Omental fat pad (tissue), 4 donors: ENCODE data around the gene TMEFF2. TPM values are rescaled to one million over a fixed set of nuclear protein-coding genes. Genes with fewer than 3 reads are reported as not detected.

ENCODE experiments used
- ATAC-seq: fragments of 150-250 bp; one replicate; pipeline ENCODE4 v1.9.1; 2016; ENCODE audit warnings: mild to moderate bottlenecking, moderate library complexity; ENCODE audit not compliant: low FRiP score
- DNase-seq: peaks from one replicate; pipeline ENCODE4 v3.0.0-alpha.2; 2019; ENCODE audit warnings: low spot score
- total RNA-seq, 4 donors: library from RNA; depleted of rRNA; stranded (reverse); fragments of >200 nt; gene quantifications; one replicate each; pipeline ENCODE4 v1.1.0, GENCODE V29; 2016
- TF ChIP-seq, protein P1 (sequence below), 3 donors: fragments of 450-650 bp; IDR thresholded peaks; one replicate each; pipeline ENCODE4 v1.5.1; 2016 to 2017; ENCODE audit warnings: antibody characterized with exemption in 3 of 3, mild to moderate bottlenecking in 3 of 3, moderate library complexity in 2 of 3

TMEFF2 gene
- total RNA-seq, 4 donors from 2014 or later: not detected

DNA sequence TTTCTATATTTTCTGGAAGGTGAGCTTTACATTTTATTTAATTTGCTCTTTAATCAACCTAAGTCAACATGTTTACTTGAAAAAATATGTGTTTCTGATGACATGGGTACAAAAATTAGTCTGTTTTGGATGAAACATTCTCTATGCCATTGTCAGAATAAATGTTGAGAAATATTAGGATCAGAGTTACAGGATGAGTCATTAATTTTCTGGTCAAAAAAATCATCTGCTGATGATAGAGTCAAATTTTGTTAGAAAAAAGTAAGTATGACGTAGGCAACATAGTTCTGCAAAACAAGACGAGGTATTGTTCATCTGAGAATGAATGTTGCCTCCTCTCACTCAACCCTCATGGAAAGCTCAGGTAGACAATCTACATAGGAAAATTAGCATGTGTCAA, 240.3 kb downstream of the TMEFF2 start:
- ATAC-seq (no peak), DNase-seq (no peak)
- TF ChIP-seq, protein P1, sequence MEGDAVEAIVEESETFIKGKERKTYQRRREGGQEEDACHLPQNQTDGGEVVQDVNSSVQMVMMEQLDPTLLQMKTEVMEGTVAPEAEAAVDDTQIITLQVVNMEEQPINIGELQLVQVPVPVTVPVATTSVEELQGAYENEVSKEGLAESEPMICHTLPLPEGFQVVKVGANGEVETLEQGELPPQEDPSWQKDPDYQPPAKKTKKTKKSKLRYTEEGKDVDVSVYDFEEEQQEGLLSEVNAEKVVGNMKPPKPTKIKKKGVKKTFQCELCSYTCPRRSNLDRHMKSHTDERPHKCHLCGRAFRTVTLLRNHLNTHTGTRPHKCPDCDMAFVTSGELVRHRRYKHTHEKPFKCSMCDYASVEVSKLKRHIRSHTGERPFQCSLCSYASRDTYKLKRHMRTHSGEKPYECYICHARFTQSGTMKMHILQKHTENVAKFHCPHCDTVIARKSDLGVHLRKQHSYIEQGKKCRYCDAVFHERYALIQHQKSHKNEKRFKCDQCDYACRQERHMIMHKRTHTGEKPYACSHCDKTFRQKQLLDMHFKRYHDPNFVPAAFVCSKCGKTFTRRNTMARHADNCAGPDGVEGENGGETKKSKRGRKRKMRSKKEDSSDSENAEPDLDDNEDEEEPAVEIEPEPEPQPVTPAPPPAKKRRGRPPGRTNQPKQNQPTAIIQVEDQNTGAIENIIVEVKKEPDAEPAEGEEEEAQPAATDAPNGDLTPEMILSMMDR (IDR thresholded peaks at IDR 0.05): no peak

DNA sequence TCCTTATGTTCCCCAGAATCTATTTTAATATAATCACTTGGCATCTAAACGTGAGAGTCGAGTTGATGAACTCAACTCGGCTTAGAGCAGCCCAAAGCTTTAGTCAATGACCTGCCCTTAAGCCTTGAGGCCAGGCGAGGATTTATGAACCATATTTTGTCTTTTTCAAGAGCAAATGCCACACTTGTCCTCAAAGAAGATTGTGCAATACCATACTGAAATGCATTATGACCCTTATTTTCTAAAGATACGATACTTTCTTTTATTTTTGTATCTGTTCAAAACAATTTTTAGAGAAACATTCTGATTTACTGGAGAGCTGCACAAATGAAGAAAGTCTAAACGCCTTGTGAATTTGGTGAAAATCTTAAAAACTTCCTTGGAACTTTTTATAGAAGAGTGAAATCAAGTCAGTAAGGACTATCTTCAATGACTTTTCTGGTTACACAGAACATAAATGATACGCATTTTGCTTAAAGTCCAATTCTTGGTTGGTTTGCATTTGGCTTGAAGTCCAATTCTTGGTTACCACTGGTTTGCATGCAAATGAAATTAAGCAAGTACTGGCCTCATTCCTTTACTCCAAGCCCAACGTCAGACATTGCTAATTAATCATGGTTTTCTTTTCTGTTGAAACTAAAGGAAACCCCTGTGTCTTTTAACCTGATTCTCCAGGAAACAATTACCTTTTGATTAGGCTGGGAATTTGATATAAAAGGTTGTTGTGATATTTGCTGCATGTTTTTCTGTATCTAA, 242.0 kb downstream of the TMEFF2 start:
- DNase-seq (no peak), ATAC-seq (no peak)
- TF ChIP-seq, protein P1 (IDR thresholded peaks at IDR 0.05): no peak

DNA sequence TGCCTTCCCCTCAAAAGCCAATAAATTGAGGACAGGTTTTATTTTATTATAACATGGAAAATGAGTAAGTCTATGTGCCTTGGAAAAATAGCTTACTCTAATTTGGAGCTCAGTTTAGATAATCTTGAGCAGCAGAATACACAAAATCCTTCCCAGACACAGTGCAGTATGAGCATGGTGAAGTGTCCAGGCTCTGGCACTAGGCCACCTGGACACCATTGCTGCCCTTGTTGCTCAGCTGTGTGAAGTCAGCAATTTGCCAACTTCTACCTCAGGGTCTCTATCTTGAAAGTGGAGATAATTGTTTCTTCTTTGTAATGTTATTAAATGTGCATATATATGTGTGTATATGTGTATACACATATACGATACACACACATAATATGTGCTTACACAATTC, 242.9 kb downstream of the TMEFF2 start:
- no peak for DNase-seq
- ATAC-seq: no peak
- TF ChIP-seq, protein P1 (IDR thresholded peaks at IDR 0.05): no peak

DNA sequence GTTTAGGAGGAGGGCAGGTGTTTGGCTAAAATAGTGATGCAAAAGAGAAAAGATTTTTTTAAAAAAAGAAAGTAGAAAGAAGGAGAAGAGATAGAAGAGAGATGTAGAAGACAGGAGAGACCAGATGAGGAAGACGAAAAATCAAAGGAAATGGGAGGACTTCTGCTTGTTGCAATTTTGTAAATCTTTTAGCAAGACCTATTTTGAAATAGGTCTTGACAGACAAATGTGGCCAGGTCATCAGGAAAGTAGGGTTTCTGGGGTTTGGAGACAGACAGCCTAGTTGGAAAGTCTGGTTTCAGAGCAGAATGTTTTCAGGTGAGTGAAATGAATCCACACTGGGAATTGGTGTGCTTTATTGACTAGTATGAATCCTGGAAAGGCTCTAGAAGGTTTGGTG, 243.4 kb downstream of the TMEFF2 start:
- TF ChIP-seq, protein P1 (IDR thresholded peaks at IDR 0.05): no peak
- ATAC-seq (no peak), DNase-seq (no peak)

DNA sequence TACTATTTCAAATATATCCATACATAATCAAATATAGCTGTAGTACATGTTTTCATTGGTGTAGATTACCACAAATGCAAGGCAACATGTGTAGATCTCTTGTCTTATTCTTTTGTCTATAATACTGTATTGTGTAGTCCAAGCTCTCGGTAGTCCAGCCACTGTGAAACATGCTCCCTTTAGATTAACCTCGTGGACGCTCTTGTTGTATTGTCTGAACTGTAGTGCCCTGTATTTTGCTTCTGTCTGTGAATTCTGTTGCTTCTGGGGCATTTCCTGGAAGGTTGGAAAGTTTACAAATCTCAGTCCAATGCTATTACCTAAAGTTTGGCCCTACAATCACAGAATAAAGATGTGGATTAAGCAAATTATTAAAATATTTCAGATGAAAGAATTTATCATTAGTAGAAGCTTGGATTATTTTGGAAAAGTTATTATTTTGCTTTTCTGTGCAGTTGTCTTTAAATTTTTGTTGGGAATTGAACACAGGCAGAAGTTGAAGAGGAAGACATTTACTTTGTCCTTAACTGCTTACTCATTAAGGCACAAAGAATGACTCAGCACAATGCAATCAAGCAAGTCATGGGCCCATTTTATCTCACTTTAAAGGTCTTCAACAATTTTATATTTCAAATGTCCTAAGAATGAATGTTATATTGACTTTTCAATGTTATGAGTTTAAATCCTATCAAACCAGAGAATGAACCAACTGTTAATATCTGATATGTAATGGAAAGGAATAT, 244.4 kb downstream of the TMEFF2 start:
- ATAC-seq (no peak), DNase-seq (no peak)
- TF ChIP-seq, protein P1 (IDR thresholded peaks at IDR 0.05): no peak

DNA sequence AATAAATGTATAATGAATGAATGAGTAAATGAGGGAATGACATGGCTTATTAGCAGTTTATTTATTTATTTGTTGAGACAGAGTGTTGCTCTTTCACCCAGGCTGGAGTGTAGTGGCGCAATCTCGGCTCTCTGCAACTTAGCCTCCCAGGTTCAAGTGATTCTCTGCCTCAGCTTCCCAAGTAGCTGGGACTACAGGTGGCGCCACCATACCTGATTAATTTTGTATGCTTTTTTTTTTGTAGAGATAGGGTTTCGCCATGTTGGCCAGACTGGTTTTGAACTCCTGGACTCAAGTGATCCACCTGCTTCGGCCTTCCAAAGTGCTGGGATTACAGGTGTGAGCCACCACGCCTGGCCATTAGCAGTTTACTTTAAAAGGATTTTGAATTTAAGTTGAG, 247.5 kb downstream of the TMEFF2 start:
- TF ChIP-seq, protein P1 (IDR thresholded peaks at IDR 0.05): no peak
- no peak for ATAC-seq

More for the DNA sequence above, 247.5 kb downstream of the TMEFF2 start:
- no peak for DNase-seq
